ENCODE data around the gene FCHO2.

The FCHO2 gene

DNA sequence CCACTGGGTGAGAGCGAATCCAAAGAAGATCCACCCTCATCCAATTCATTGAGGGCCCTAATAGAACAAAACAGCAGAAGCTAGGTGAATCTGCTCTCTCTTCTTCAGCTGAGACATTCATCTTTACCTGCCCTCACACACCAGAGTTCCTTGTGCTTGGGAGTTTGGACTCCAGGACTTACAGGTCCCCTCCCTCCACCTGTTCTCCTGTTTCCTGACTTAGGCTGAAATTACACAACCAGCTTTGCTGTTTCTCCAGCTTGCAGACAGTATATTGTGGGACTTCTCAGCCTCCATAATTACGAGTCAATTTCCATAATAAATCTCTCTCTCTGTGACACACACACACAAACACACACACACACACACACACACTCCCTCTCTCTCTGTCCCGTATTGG, 183.6 kb downstream of the FCHO2 start:
- H3K4me3 ChIP-seq (ENCODE audit: low read length), result no peak overlapping the region
- H3K4me1 ChIP-seq (ENCODE audit: control insufficient read depth, low read length), result peaks cover 35% of the 10 kb centered on the region
- H3K79me2 ChIP-seq (ENCODE audit: control insufficient read depth, low read length), result no peaks in the 10 kb centered on the region
- H3K27ac ChIP-seq (ENCODE audit: low read depth, low read length), result no peak overlapping the region
- no peaks in the 10 kb centered on the region for H3K9me3 ChIP-seq (ENCODE audit: control insufficient read depth, insufficient read depth, low read length)
- TF ChIP-seq, protein P1, sequence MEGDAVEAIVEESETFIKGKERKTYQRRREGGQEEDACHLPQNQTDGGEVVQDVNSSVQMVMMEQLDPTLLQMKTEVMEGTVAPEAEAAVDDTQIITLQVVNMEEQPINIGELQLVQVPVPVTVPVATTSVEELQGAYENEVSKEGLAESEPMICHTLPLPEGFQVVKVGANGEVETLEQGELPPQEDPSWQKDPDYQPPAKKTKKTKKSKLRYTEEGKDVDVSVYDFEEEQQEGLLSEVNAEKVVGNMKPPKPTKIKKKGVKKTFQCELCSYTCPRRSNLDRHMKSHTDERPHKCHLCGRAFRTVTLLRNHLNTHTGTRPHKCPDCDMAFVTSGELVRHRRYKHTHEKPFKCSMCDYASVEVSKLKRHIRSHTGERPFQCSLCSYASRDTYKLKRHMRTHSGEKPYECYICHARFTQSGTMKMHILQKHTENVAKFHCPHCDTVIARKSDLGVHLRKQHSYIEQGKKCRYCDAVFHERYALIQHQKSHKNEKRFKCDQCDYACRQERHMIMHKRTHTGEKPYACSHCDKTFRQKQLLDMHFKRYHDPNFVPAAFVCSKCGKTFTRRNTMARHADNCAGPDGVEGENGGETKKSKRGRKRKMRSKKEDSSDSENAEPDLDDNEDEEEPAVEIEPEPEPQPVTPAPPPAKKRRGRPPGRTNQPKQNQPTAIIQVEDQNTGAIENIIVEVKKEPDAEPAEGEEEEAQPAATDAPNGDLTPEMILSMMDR (IDR thresholded peaks at IDR 0.05; ENCODE audit: low read depth, low read length, poor library complexity, severe bottlenecking), result no peak
- no peaks in the 10 kb centered on the region for H3K9me2 ChIP-seq (replicated peaks; ENCODE audit: control insufficient read depth, low read length)
- H3K27me3 ChIP-seq (ENCODE audit: control insufficient read depth, low read length), result no peaks in the 10 kb centered on the region
- H3F3A ChIP-seq (ENCODE audit: control insufficient read depth, insufficient read depth), result no peaks in the 10 kb centered on the region
- no peaks in the 10 kb centered on the region for H4K20me1 ChIP-seq (ENCODE audit: control insufficient read depth, insufficient read depth, low read depth, low read length)
- no peaks in the 10 kb centered on the region for H3K36me3 ChIP-seq (ENCODE audit: control insufficient read depth, low read length)
- H3K4me2 ChIP-seq (ENCODE audit: low read length), result no peak overlapping the region

Data from DOHH2 (cell line).